Measurements from ENCODE around the gene CELF4.

DNA sequence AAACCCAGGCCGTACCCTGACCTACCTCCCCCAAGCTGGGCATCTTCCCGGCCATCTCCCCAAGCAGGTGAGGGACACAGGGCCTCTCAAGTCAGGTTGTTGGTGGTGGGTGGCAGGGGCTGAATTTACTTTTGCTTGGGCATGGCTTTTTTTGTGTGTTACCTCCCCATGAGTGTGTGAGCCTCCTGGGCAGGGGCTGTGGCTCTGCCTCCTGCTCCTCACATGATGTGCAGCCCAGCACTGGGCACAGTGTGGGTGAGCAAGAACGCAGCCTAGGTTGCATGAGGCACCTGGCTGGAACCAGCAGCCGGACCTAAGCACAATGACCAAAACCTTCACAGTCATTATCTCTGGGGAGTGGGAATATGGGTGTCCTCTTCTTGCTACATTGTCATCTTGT is 22.3 kb downstream of the CELF4 start:
- TF ChIP-seq, protein P1, sequence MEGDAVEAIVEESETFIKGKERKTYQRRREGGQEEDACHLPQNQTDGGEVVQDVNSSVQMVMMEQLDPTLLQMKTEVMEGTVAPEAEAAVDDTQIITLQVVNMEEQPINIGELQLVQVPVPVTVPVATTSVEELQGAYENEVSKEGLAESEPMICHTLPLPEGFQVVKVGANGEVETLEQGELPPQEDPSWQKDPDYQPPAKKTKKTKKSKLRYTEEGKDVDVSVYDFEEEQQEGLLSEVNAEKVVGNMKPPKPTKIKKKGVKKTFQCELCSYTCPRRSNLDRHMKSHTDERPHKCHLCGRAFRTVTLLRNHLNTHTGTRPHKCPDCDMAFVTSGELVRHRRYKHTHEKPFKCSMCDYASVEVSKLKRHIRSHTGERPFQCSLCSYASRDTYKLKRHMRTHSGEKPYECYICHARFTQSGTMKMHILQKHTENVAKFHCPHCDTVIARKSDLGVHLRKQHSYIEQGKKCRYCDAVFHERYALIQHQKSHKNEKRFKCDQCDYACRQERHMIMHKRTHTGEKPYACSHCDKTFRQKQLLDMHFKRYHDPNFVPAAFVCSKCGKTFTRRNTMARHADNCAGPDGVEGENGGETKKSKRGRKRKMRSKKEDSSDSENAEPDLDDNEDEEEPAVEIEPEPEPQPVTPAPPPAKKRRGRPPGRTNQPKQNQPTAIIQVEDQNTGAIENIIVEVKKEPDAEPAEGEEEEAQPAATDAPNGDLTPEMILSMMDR (conservative IDR thresholded peaks at IDR 0.05) = no peak
- no peak for TF ChIP-seq ZFX (IDR thresholded peaks at IDR 0.05)

Data from C4-2B (cell line).